Fibroblast of pulmonary artery (primary cell): Measurements from ENCODE around the gene PNPLA2.
A peak's percentile ranks its signal among the peaks of the same experiment; 100 is the strongest.

Experiments used
- DNase-seq: peaks from one replicate; pipeline ENCODE4 v3.0.0-alpha.2; 2010; ENCODE audit warnings: low read depth
- H3K4me3 ChIP-seq: replicated peaks from 2 replicates; pipeline ENCODE4 v1.5.1; 2011; ENCODE audit warnings: low read depth, mild to moderate bottlenecking, control low read depth, low read length, moderate library complexity
- CTCF ChIP-seq: IDR thresholded peaks from 2 replicates; pipeline ENCODE4 v1.5.1; 2011; ENCODE audit warnings: mild to moderate bottlenecking, control low read depth, low read length, inconsistent platforms; ENCODE audit errors: missing control alignments

Gene PNPLA2

GRCh38 chr11:788009-788640 lies 30.6 kb upstream of the PNPLA2 start:
- no peak overlapping the region for H3K4me3 ChIP-seq
- DNase-seq, result no peak
- no peak for TF ChIP-seq CTCF

GRCh38 chr11:788953-789940 lies 29.5 kb upstream of the PNPLA2 start:
- H3K4me3 ChIP-seq, result no peak overlapping the region

GRCh38 chr11:789943-790342 lies 28.8 kb upstream of the PNPLA2 start, which contains the start of gene CEND1:
Gene CEND1 (minus strand): TSS chr11:790090. CDS start chr11:788576, 1,514 bp downstream.
- peak; percentile 49 for DNase-seq
- H3K4me3 ChIP-seq, result no peak within 1 kb of the TSS
- no peak for TF ChIP-seq CTCF

More at GRCh38 chr11:788953-789940, 29.5 kb upstream of the PNPLA2 start:
- no peak for TF ChIP-seq CTCF
- no peak for DNase-seq

- H3K4me3 ChIP-seq, result no peak overlapping the region
- no peak for TF ChIP-seq CTCF
- no peak for DNase-seq
These were observed 27.8 kb upstream of the PNPLA2 start for GRCh38 chr11:790721-791564.

- no peak overlapping the region for H3K4me3 ChIP-seq
- no peak for DNase-seq
- no peak for TF ChIP-seq CTCF
These were observed 26.8 kb upstream of the PNPLA2 start for GRCh38 chr11:791658-792534.

- no peak for DNase-seq
- TF ChIP-seq CTCF, result no peak
These were observed 26.2 kb upstream of the PNPLA2 start for GRCh38 chr11:792535-792821.

More at GRCh38 chr11:792535-792821, 26.2 kb upstream of the PNPLA2 start:
- no peak overlapping the region for H3K4me3 ChIP-seq
